ENCODE results near the gene SMAP1. TPM values are rescaled to one million over a fixed set of nuclear protein-coding genes. Genes with fewer than 3 reads are reported as not detected.

SMAP1 gene
- total and polyA plus RNA-seq, 2 experiments from 2014 or later: 31.1 to 34.6 TPM

DNA sequence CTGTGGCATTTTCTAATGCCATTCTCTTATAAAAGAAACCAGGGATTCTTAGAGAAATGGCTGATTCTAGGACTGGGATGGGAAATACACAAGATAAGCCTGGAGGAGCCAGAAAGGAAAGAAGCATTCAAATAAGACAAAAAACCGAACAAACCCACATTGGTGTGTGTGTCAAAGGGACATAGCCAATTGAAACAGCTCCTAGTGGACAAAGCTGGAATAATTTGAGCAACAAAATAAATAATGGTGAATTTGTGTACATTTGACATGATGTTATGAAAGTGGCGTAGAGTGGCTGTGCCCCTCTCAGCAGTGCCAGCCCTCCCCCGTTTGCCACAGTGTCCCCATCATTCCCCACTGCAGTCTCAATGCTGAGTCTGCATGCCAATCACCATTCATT, 233.6 kb downstream of the SMAP1 start:
- Histone ChIP-seq H3K36me3 (ENCODE audit: insufficient read depth) (no peaks in the 10 kb centered on the region), H3K79me2 (replicated peaks; ENCODE audit: insufficient read depth) (no peaks in the 10 kb centered on the region), H3K4me1 (ENCODE audit: insufficient read depth) (peaks cover 5% of the 10 kb centered on the region; the same call in 1 of the 2 replicates), H4K20me1 (replicated peaks; ENCODE audit: insufficient read depth) (no peaks in the 10 kb centered on the region), H3K9me2 (ENCODE audit: insufficient read depth) (no peaks in the 10 kb centered on the region), H3F3A (replicated peaks; ENCODE audit: low read depth) (no peaks in the 10 kb centered on the region), H3K4me2 (no peak overlapping the region), H3K27ac (ENCODE audit: low read depth) (no peak overlapping the region), H3K4me3 (no peak overlapping the region), H2AFZ (no peak overlapping the region), H3K27me3 (ENCODE audit: insufficient read depth) (no peaks in the 10 kb centered on the region)
- ATAC-seq (no peak), DNase-seq (ENCODE audit: low spot score) (no peak)
- Mint-ChIP-seq H3K27ac (no peak overlapping the region), H3K27me3 (ENCODE audit: insufficient read depth, low read depth, poor library complexity) (no peaks in the 10 kb centered on the region), H3K4me1 (peaks cover 5% of the 10 kb centered on the region; the same call in 1 of the 3 replicates), H3K4me3 (no peak overlapping the region), H3K36me3 (ENCODE audit: low read depth) (no peaks in the 10 kb centered on the region), H3K9me3 (no peaks in the 10 kb centered on the region)
- TF ChIP-seq, protein P1, sequence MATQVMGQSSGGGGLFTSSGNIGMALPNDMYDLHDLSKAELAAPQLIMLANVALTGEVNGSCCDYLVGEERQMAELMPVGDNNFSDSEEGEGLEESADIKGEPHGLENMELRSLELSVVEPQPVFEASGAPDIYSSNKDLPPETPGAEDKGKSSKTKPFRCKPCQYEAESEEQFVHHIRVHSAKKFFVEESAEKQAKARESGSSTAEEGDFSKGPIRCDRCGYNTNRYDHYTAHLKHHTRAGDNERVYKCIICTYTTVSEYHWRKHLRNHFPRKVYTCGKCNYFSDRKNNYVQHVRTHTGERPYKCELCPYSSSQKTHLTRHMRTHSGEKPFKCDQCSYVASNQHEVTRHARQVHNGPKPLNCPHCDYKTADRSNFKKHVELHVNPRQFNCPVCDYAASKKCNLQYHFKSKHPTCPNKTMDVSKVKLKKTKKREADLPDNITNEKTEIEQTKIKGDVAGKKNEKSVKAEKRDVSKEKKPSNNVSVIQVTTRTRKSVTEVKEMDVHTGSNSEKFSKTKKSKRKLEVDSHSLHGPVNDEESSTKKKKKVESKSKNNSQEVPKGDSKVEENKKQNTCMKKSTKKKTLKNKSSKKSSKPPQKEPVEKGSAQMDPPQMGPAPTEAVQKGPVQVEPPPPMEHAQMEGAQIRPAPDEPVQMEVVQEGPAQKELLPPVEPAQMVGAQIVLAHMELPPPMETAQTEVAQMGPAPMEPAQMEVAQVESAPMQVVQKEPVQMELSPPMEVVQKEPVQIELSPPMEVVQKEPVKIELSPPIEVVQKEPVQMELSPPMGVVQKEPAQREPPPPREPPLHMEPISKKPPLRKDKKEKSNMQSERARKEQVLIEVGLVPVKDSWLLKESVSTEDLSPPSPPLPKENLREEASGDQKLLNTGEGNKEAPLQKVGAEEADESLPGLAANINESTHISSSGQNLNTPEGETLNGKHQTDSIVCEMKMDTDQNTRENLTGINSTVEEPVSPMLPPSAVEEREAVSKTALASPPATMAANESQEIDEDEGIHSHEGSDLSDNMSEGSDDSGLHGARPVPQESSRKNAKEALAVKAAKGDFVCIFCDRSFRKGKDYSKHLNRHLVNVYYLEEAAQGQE (IDR thresholded peaks at IDR 0.05; ENCODE audit: unreplicated experiment): no peak
- no peak for TF ChIP-seq CREB1 (CRISPR knock-in tag; IDR thresholded peaks at IDR 0.05; ENCODE audit: low read depth)
- TF ChIP-seq ZNF462 (CRISPR knock-in tag; IDR thresholded peaks at IDR 0.05): no peak
- TF ChIP-seq EZH2 (IDR thresholded peaks at IDR 0.05; ENCODE audit: low read depth, unreplicated experiment): no peak
- TF ChIP-seq ZNF331 (CRISPR knock-in tag; IDR thresholded peaks at IDR 0.05; ENCODE audit: low read depth): no peak
- TF ChIP-seq, protein P2, sequence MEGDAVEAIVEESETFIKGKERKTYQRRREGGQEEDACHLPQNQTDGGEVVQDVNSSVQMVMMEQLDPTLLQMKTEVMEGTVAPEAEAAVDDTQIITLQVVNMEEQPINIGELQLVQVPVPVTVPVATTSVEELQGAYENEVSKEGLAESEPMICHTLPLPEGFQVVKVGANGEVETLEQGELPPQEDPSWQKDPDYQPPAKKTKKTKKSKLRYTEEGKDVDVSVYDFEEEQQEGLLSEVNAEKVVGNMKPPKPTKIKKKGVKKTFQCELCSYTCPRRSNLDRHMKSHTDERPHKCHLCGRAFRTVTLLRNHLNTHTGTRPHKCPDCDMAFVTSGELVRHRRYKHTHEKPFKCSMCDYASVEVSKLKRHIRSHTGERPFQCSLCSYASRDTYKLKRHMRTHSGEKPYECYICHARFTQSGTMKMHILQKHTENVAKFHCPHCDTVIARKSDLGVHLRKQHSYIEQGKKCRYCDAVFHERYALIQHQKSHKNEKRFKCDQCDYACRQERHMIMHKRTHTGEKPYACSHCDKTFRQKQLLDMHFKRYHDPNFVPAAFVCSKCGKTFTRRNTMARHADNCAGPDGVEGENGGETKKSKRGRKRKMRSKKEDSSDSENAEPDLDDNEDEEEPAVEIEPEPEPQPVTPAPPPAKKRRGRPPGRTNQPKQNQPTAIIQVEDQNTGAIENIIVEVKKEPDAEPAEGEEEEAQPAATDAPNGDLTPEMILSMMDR (conservative IDR thresholded peaks at IDR 0.05; ENCODE audit: low read depth in 2 of 2): peak; percentile 1 to 39; a peak in 1 of 4 replicates
- no peak for TF ChIP-seq EZH2phosphoT487 (IDR thresholded peaks at IDR 0.05; ENCODE audit: unreplicated experiment)
